B cell (primary cell): ENCODE data around the gene CFD. TPM values are rescaled to one million over a fixed set of nuclear protein-coding genes. Genes with fewer than 3 reads are reported as not detected.
"Not testable (repeated sequence)": the region's sequence is repeated elsewhere in the genome, so short reads cannot be mapped to it uniquely, and the experiment has no call there.

ENCODE experiments used
- ATAC-seq: fragments of 200-7000 bp; cut with Tn5 transposase; one replicate; pipeline ENCODE4 v1.10.0; 2021; ENCODE audit warnings: low read depth, mild to moderate bottlenecking, moderate number of reproducible peaks, moderate library complexity
- CTCF ChIA-PET: fragments of 350-600 bp; sonication (Branson Sonifier 250); formaldehyde crosslinking; loops from one replicate; lab custom pipeline; 2021; ENCODE audit warnings: antibody characterized with exemption, inconsistent platforms; lab: Charles Lee
- POLR2A ChIA-PET: fragments of 350-600 bp; sonication (Branson Sonifier 250); formaldehyde crosslinking; loops from one replicate; lab custom pipeline; 2021; ENCODE audit warnings: antibody characterized with exemption; lab: Charles Lee
- DNase-seq: peaks from one replicate; pipeline ENCODE4 v3.0.0; 2013
- H2AFZ ChIP-seq: 2 replicates; pipeline ENCODE4 v1.6.1; 2012; ENCODE audit warnings: mild to moderate bottlenecking, low read depth, low read length; ENCODE audit not compliant: insufficient read depth, poor library complexity, severe bottlenecking
- H3K27ac ChIP-seq, 2 donors: 1 replicate in 1 of 2; 2 replicates in 1 of 2; pipeline ENCODE4 v1.5.1; 2012 to 2013; ENCODE audit warnings: low read length in 2 of 2, mild to moderate bottlenecking in 2 of 2, moderate library complexity in 1 of 2
- H3K27me3 ChIP-seq, 4 experiments: fragments of 200-600 bp in 1 of 4; sonication (generic) in 1 of 4; replicated peaks in 1 of 4; 1 replicate in 2 of 4; 2 replicates in 2 of 4; pipeline versions ENCODE4 v1.6.1 to v1.7.0; 2013 to 2016; ENCODE audit warnings: low read length in 3 of 4, mild to moderate bottlenecking in 2 of 4, mixed read lengths in 1 of 4, moderate library complexity in 1 of 4; ENCODE audit not compliant: insufficient read depth in 4 of 4, control insufficient read depth in 3 of 4; ENCODE audit errors: control extremely low read depth in 1 of 4
- H3K36me3 ChIP-seq, 2 experiments: replicated peaks in 1 of 2; 1 replicate in 1 of 2; 2 replicates in 1 of 2; pipeline versions ENCODE4 v1.6.1 to v1.7.1; 2013; ENCODE audit warnings: low read length in 1 of 2; ENCODE audit not compliant: insufficient read depth in 2 of 2, control insufficient read depth in 1 of 2; ENCODE audit errors: control extremely low read depth in 1 of 2, extremely low read depth in 1 of 2
- H3K4me1 ChIP-seq, 2 donors: fragments of 200-600 bp in 1 of 2; sonication (generic) in 1 of 2; 1 replicate in 1 of 2; 2 replicates in 1 of 2; pipeline versions ENCODE4 v1.5.1 to v1.6.1; 2013 to 2017; ENCODE audit warnings: low read length in 2 of 2; ENCODE audit not compliant: control insufficient read depth in 2 of 2, insufficient read depth in 2 of 2
- H3K4me2 ChIP-seq: replicated peaks from 2 replicates; pipeline ENCODE3; 2012; ENCODE audit warnings: mild to moderate bottlenecking, low read depth, low read length; ENCODE audit not compliant: poor library complexity, severe bottlenecking
- H3K4me3 ChIP-seq, 5 experiments: fragments of 200-600 bp in 1 of 5; sonication (generic) in 1 of 5; 1 replicate in 3 of 5; 2 replicates in 2 of 5; pipeline versions ENCODE4 v1.5.1 to v1.7.0; 2011 to 2016; ENCODE audit warnings: low read length in 4 of 5, mild to moderate bottlenecking in 4 of 5, low read depth in 2 of 5, control low read depth in 1 of 5, moderate library complexity in 1 of 5; ENCODE audit not compliant: insufficient read depth in 1 of 5; ENCODE audit errors: control extremely low read depth in 1 of 5, extremely low read depth in 1 of 5
- H3K79me2 ChIP-seq: fragments of 200-600 bp; sonication (generic); one replicate; pipeline ENCODE4 v1.6.0; 2016; ENCODE audit warnings: low read length; ENCODE audit not compliant: control insufficient read depth, insufficient read depth
- H3K9ac ChIP-seq: fragments of 200-600 bp; sonication (generic); 2 replicates; pipeline ENCODE4 v1.6.1; 2017; ENCODE audit warnings: mild to moderate bottlenecking, low read length, moderate library complexity
- H3K9me3 ChIP-seq, 3 donors: one replicate each; pipeline versions ENCODE4 v1.6.1 to v1.7.1; 2013; ENCODE audit warnings: low read length in 2 of 3; ENCODE audit not compliant: control insufficient read depth in 2 of 3, insufficient read depth in 1 of 3; ENCODE audit errors: control extremely low read depth in 1 of 3
- H4K20me1 ChIP-seq: 2 replicates; pipeline ENCODE4 v1.6.0; 2012; ENCODE audit warnings: mild to moderate bottlenecking, low read length; ENCODE audit not compliant: insufficient read depth, control insufficient read depth, poor library complexity, severe bottlenecking
- H3K27ac Mint-ChIP-seq: one replicate; pipeline ENCODE4 v1.8.0; 2021; ENCODE audit warnings: mixed read lengths
- H3K27me3 Mint-ChIP-seq: one replicate; pipeline ENCODE4 v1.8.0; 2021; ENCODE audit warnings: mixed read lengths
- H3K4me1 Mint-ChIP-seq: one replicate; pipeline ENCODE4 v1.8.0; 2021; ENCODE audit warnings: mixed read lengths
- H3K4me3 Mint-ChIP-seq: one replicate; pipeline ENCODE4 v1.8.0; 2021; ENCODE audit warnings: mixed read lengths
- H3K9me3 Mint-ChIP-seq: one replicate; pipeline ENCODE4 v1.8.0; 2022; ENCODE audit warnings: mixed read lengths; ENCODE audit not compliant: insufficient read depth
- CTCF ChIP-seq: fragments of 200-600 bp; IDR thresholded peaks from one replicate; pipeline ENCODE4 v1.8.0; 2022; ENCODE audit warnings: antibody characterized with exemption, mild to moderate bottlenecking
- EZH2 ChIP-seq: IDR thresholded peaks from 2 replicates; pipeline ENCODE4 v1.6.1; 2012; ENCODE audit warnings: borderline replicate concordance, low read depth, mild to moderate bottlenecking, moderate library complexity, low read length; ENCODE audit not compliant: insufficient read depth, poor library complexity, severe bottlenecking
- WGBS: methylation state at CpG from one replicate; pipeline ENCODE4 v1.1.5; 2013; ENCODE audit warnings: missing lambda C conversion rate; ENCODE audit not compliant: insufficient coverage; 5-methylcytosine and 5-hydroxymethylcytosine counted together
- intact Hi-C: fragments of 100-400 bp; cut with micrococcal nuclease; formaldehyde crosslinking; loops from one replicate; pipeline ENCODE4 v1.10.0; 2022
- polyA plus RNA-seq: library from polyadenylated mRNA; depleted of rRNA; stranded (reverse); fragments of >200 nt; gene quantifications from 2 replicates; pipeline ENCODE4 v1.2.3, GENCODE V29; 2012
- total RNA-seq, 2 donors: library from RNA; stranded (reverse); fragments of 120-200 nt in 1 of 2; gene quantifications; 1 replicate in 1 of 2; 2 replicates in 1 of 2; pipeline versions ENCODE4 v1.2.3 to v1.2.4, GENCODE V29; 2013 to 2022

CFD gene
- total and polyA plus RNA-seq, 2 donors (not counting 1 experiment from before 2014, with no cell fraction given) = 0.79 to 6.6 TPM

GRCh38 chr19:816500-816857, 43.0 kb upstream of the CFD start:
- H2AFZ ChIP-seq = no peak overlapping the region
- POLR2A ChIA-PET = no interaction called here
- H3K4me2 ChIP-seq = no peak overlapping the region
- DNase-seq = no peak
- peaks cover 4% of the 10 kb centered on the region for H3K79me2 ChIP-seq
- intact Hi-C loops = no loop called here
- TF ChIP-seq CTCF (no peak), EZH2 (no peak)
- no peak overlapping the region for H3K27ac ChIP-seq
- ATAC-seq = no peak
- CTCF ChIA-PET = no interaction called here
- no peak overlapping the region for H3K4me3 ChIP-seq
- peaks cover 0 to 3% of the 10 kb centered on the region in 2 donors for H3K4me1 ChIP-seq
- peaks cover 0 to 12% of the 10 kb centered on the region in 2 experiments for H3K36me3 ChIP-seq
- H3K4me3 Mint-ChIP-seq = no peak overlapping the region
- peaks cover 12% of the 10 kb centered on the region for H4K20me1 ChIP-seq
- WGBS = 96% methylated on average over 2 of the region's 2 CpGs
- no peaks in the 10 kb centered on the region for H3K4me1 Mint-ChIP-seq
- H3K9me3 Mint-ChIP-seq = no peaks in the 10 kb centered on the region
- no peaks in the 10 kb centered on the region for H3K27me3 Mint-ChIP-seq
- H3K27ac Mint-ChIP-seq = no peak overlapping the region
- no peak overlapping the region for H3K9ac ChIP-seq
- no peaks in the 10 kb centered on the region for H3K27me3 ChIP-seq
- peaks cover 0 to 3% (median 0%) of the 10 kb centered on the region in 3 donors for H3K9me3 ChIP-seq

GRCh38 chr19:820212-820611, 39.3 kb upstream of the CFD start:
- peaks cover 0 to 16% (median 6%) of the 10 kb centered on the region in 4 experiments for H3K27me3 ChIP-seq
- H3K27ac ChIP-seq, H3K4me3 Mint-ChIP-seq, DNase-seq, H3K4me1 Mint-ChIP-seq, H3K9me3 Mint-ChIP-seq, intact Hi-C loops, POLR2A ChIA-PET, ATAC-seq, H3K27me3 Mint-ChIP-seq, H4K20me1 ChIP-seq, H3K4me3 ChIP-seq, H3K9me3 ChIP-seq, H2AFZ ChIP-seq, H3K27ac Mint-ChIP-seq, CTCF ChIA-PET, H3K9ac ChIP-seq, H3K4me1 ChIP-seq, H3K36me3 ChIP-seq, H3K79me2 ChIP-seq, H3K4me2 ChIP-seq: not testable (repeated sequence)
- 100% methylated on average over 2 of the region's 5 CpGs for WGBS
